Keratinocyte (primary cell): Measurements from ENCODE around the gene NMRK2. TPM values are rescaled to one million over a fixed set of nuclear protein-coding genes. Genes with fewer than 3 reads are reported as not detected.

Experiments
- DNase-seq: peaks from one replicate; pipeline ENCODE4 v3.0.0-alpha.2; 2011; ENCODE audit warnings: low read depth, missing footprints, low spot score
- FAIRE-seq: peaks from 2 replicates; lab custom pipeline; 2011; peaks lifted over from hg19 to GRCh38; lab: Jason Lieb, UNC
- H2AFZ ChIP-seq: 2 replicates; pipeline ENCODE4 v1.6.0; 2012; ENCODE audit warnings: low read length, control low read depth, inconsistent platforms; ENCODE audit not compliant: control insufficient read depth
- H3K27ac ChIP-seq: 2 replicates; pipeline ENCODE4 v1.5.1; 2011; ENCODE audit warnings: low read length; ENCODE audit not compliant: control insufficient read depth, insufficient read depth
- H3K27me3 ChIP-seq: 3 replicates; pipeline ENCODE4 v1.6.0; 2011; ENCODE audit warnings: low read length; ENCODE audit not compliant: control insufficient read depth, insufficient read depth; ENCODE audit errors: extremely low read depth
- H3K36me3 ChIP-seq, 2 experiments: 2 replicates in 1 of 2; 3 replicates in 1 of 2; pipeline ENCODE4 v1.5.1; 2011; ENCODE audit warnings: low read length in 2 of 2, mild to moderate bottlenecking in 1 of 2; ENCODE audit not compliant: control insufficient read depth in 2 of 2, insufficient read depth in 2 of 2; ENCODE audit errors: extremely low read depth in 1 of 2
- H3K4me1 ChIP-seq: 3 replicates; pipeline ENCODE4 v1.5.1; 2011; ENCODE audit warnings: low read length; ENCODE audit not compliant: control insufficient read depth, insufficient read depth; ENCODE audit errors: extremely low read depth
- H3K4me2 ChIP-seq: 3 replicates; pipeline ENCODE4 v1.6.0; 2011; ENCODE audit warnings: low read depth, low read length; ENCODE audit not compliant: control insufficient read depth, insufficient read depth; ENCODE audit errors: extremely low read depth
- H3K4me3 ChIP-seq, 3 experiments: fragments of 200-600 bp in 1 of 3; sonication (generic) in 1 of 3; 2 replicates in 2 of 3; 3 replicates in 1 of 3; pipeline ENCODE4 v1.5.1; 2011 to 2016; ENCODE audit warnings: low read length in 3 of 3, mild to moderate bottlenecking in 3 of 3, control low read depth in 2 of 3, inconsistent platforms in 1 of 3, low read depth in 1 of 3, mixed read lengths in 1 of 3, mixed run types in 1 of 3, moderate library complexity in 1 of 3; ENCODE audit not compliant: control insufficient read depth in 2 of 3, insufficient read depth in 2 of 3; ENCODE audit errors: extremely low read depth in 1 of 3
- H3K79me2 ChIP-seq: 2 replicates; pipeline ENCODE4 v1.6.0; 2012; ENCODE audit warnings: low read length; ENCODE audit not compliant: control insufficient read depth, insufficient read depth
- H3K9ac ChIP-seq: 3 replicates; pipeline ENCODE4 v1.6.0; 2011; ENCODE audit warnings: low read length; ENCODE audit not compliant: control insufficient read depth, insufficient read depth; ENCODE audit errors: extremely low read depth
- H3K9me1 ChIP-seq: 3 replicates; pipeline ENCODE4 v1.6.0; 2011; ENCODE audit warnings: low read length; ENCODE audit not compliant: control insufficient read depth, insufficient read depth; ENCODE audit errors: extremely low read depth
- H3K9me3 ChIP-seq: 2 replicates; pipeline ENCODE4 v1.5.1; 2012; ENCODE audit warnings: low read depth, low read length; ENCODE audit not compliant: control insufficient read depth
- H4K20me1 ChIP-seq: 3 replicates; pipeline ENCODE4 v1.6.0; 2011; ENCODE audit warnings: low read length; ENCODE audit not compliant: control insufficient read depth, insufficient read depth; ENCODE audit errors: extremely low read depth
- CTCF ChIP-seq, 3 experiments: IDR thresholded peaks in 1 of 3; conservative IDR thresholded peaks in 1 of 3; optimal IDR thresholded peaks in 1 of 3; 2 replicates in 2 of 3; 3 replicates in 1 of 3; pipeline versions ENCODE3 to v1.5.1; 2011; ENCODE audit warnings: low read length in 3 of 3, mild to moderate bottlenecking in 3 of 3, moderate library complexity in 2 of 3, control low read depth in 1 of 3, inconsistent platforms in 1 of 3; ENCODE audit not compliant: insufficient read depth in 2 of 3; ENCODE audit errors: extremely low read depth in 1 of 3
- EZH2 ChIP-seq: IDR thresholded peaks from one replicate; pipeline ENCODE4 v1.6.1; 2012; ENCODE audit warnings: inconsistent platforms, mild to moderate bottlenecking, low read length, moderate library complexity
- dilution Hi-C: fragments of 300-500 bp; cut with MboI; formaldehyde crosslinking; loops from one replicate; pipeline ENCODE4 v1.7.0; 2020; ENCODE audit warnings: low sequenced_read_pairs; ENCODE audit not compliant: extremely low pct_ligation_motif_present
- polyA plus RNA-seq, 5 experiments: library from polyadenylated mRNA; depleted of rRNA in 3 of 5; stranded (reverse) in 3 of 5; stranded (forward) in 1 of 5; unstranded in 1 of 5; fragments of >200 nt; gene quantifications; 1 replicate in 1 of 5; 2 replicates in 3 of 5; 3 replicates in 1 of 5; pipeline versions ENCODE4 v1.2.1 to v1.2.3, GENCODE V29; 2011 to 2012; ENCODE audit warnings: missing spikeins in 2 of 5, low read depth in 1 of 5, low replicate concordance in 1 of 5

NMRK2 gene
- polyA plus RNA-seq, 1 donor (not counting 4 experiments of a cell fraction or from before 2014, with no cell fraction given), result not detected

GRCh38 chr19:3908266-3909054, 24.4 kb upstream of the NMRK2 start:
- Histone ChIP-seq H3K27me3 (no peaks in the 10 kb centered on the region), H3K4me3 (no peak overlapping the region), H3K27ac (no peak overlapping the region), H3K9me1 (no peaks in the 10 kb centered on the region), H4K20me1 (no peaks in the 10 kb centered on the region), H3K4me2 (no peak overlapping the region), H3K36me3 (no peaks in the 10 kb centered on the region), H2AFZ (no peak overlapping the region), H3K9ac (no peak overlapping the region), H3K79me2 (no peaks in the 10 kb centered on the region), H3K9me3 (peaks cover 5% of the 10 kb centered on the region), H3K4me1 (no peaks in the 10 kb centered on the region)
- DNase-seq (no peak), FAIRE-seq (no peak)
- dilution Hi-C loops, result no loop called here
- TF ChIP-seq EZH2, result no peak
- no peak for TF ChIP-seq CTCF (optimal IDR thresholded peaks at IDR 0.05 in 1 of 3, IDR thresholded peaks at IDR 0.05 in 1 of 3, conservative IDR thresholded peaks at IDR 0.05 in 1 of 3; ENCODE audit: extremely low read depth in 1 of 3, insufficient read depth in 2 of 3, low read length in 3 of 3)

GRCh38 chr19:3910105-3910504, 22.8 kb upstream of the NMRK2 start:
- Histone ChIP-seq H3K4me1 (no peaks in the 10 kb centered on the region), H4K20me1 (no peaks in the 10 kb centered on the region), H3K79me2 (no peaks in the 10 kb centered on the region), H2AFZ (no peak overlapping the region), H3K27ac (no peak overlapping the region), H3K9ac (no peak overlapping the region), H3K27me3 (no peaks in the 10 kb centered on the region), H3K4me3 (no peak overlapping the region), H3K36me3 (no peaks in the 10 kb centered on the region), H3K9me3 (peaks cover 5% of the 10 kb centered on the region), H3K4me2 (no peak overlapping the region), H3K9me1 (no peaks in the 10 kb centered on the region)
- dilution Hi-C loops, result no loop called here
- no peak for DNase-seq
- FAIRE-seq, result no peak
- no peak for TF ChIP-seq EZH2
- no peak for TF ChIP-seq CTCF (optimal IDR thresholded peaks at IDR 0.05 in 1 of 3, IDR thresholded peaks at IDR 0.05 in 1 of 3, conservative IDR thresholded peaks at IDR 0.05 in 1 of 3; ENCODE audit: extremely low read depth in 1 of 3, insufficient read depth in 2 of 3, low read length in 3 of 3)
